ENCODE measurements around the gene SETD1B. TPM values are rescaled to one million over a fixed set of nuclear protein-coding genes. Genes with fewer than 3 reads are reported as not detected.
A peak's percentile ranks its signal among the peaks of the same experiment; 100 is the strongest.

The SETD1B gene
- total RNA-seq, 1 donor = 5.0 TPM

DNA sequence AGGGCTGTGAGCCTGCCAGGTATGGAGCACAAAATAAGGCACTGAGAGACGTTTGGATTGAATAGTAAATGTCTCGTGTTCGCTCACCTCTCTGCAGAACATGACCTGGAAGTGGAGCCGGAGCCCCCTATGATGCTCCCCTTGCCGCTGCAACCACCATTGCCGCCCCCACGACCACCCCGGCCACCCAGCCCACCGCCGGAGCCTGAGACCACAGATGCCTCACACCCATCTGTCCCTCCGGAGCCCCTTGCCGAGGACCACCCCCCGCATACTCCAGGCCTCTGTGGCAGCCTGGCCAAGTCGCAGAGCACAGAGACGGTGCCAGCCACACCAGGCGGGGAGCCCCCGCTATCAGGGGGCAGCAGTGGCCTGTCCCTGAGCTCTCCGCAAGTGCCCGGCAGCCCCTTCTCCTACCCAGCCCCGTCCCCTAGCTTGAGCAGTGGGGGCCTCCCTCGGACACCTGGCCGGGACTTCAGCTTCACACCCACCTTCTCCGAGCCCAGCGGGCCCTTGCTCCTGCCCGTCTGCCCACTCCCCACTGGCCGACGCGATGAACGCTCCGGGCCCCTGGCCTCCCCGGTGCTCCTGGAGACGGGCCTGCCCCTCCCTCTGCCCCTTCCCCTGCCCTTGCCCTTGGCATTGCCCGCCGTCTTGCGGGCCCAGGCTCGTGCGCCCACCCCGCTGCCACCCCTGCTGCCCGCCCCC, 18.7 kb downstream of the SETD1B start:
- no peak for DNase-seq (ENCODE audit: low read depth)
- TF ChIP-seq, protein P1, sequence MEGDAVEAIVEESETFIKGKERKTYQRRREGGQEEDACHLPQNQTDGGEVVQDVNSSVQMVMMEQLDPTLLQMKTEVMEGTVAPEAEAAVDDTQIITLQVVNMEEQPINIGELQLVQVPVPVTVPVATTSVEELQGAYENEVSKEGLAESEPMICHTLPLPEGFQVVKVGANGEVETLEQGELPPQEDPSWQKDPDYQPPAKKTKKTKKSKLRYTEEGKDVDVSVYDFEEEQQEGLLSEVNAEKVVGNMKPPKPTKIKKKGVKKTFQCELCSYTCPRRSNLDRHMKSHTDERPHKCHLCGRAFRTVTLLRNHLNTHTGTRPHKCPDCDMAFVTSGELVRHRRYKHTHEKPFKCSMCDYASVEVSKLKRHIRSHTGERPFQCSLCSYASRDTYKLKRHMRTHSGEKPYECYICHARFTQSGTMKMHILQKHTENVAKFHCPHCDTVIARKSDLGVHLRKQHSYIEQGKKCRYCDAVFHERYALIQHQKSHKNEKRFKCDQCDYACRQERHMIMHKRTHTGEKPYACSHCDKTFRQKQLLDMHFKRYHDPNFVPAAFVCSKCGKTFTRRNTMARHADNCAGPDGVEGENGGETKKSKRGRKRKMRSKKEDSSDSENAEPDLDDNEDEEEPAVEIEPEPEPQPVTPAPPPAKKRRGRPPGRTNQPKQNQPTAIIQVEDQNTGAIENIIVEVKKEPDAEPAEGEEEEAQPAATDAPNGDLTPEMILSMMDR (IDR thresholded peaks at IDR 0.05; ENCODE audit: insufficient read depth, low read length) = no peak
- no peak overlapping the region for H3K4me3 ChIP-seq (ENCODE audit: low read depth, low read length)

DNA sequence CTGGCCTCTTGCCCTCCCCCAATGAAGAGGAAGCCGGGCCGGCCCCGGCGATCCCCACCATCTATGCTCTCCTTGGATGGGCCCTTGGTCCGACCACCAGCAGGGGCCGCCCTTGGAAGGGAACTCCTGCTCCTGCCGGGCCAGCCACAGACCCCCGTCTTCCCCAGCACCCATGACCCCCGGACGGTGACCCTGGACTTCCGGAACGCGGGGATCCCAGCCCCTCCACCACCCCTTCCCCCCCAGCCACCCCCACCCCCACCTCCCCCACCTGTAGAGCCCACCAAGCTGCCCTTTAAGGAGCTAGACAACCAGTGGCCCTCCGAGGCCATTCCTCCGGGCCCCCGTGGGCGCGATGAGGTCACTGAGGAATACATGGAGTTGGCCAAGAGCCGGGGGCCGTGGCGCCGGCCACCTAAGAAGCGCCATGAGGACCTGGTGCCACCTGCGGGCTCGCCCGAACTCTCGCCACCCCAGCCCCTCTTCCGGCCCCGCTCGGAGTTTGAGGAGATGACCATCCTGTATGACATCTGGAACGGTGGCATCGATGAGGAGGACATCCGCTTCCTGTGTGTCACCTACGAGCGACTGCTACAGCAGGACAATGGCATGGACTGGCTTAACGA, 19.4 kb downstream of the SETD1B start:
- no peak for DNase-seq (ENCODE audit: low read depth)
- TF ChIP-seq, protein P1 (IDR thresholded peaks at IDR 0.05; ENCODE audit: insufficient read depth, low read length) = peak; percentile 15

DNA sequence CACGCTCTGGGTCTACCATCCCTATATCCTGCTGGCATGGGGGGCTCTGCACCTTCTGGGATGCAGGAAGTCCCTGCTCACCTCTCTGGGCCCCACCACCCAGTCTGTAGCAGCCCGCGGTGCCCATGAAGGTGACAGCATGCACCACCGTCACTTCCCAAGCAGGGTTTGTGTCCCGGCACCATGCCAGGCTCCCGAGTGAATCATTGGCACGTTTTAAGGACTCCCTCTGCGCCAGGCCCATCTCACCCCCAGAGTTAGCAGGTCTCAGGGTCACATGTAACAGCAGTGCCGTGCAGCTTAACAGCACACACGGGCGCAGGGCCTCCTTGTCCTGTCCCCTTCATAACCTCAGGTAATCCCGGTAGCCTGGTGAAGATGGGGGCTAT, 19.9 kb downstream of the SETD1B start:
- TF ChIP-seq, protein P1 (IDR thresholded peaks at IDR 0.05; ENCODE audit: insufficient read depth, low read length) = no peak
- H3K4me3 ChIP-seq (ENCODE audit: low read depth, low read length) = no peak overlapping the region
- no peak for DNase-seq (ENCODE audit: low read depth)

More for the DNA sequence above, 19.4 kb downstream of the SETD1B start:
- no peak overlapping the region for H3K4me3 ChIP-seq (ENCODE audit: low read depth, low read length)

DNA sequence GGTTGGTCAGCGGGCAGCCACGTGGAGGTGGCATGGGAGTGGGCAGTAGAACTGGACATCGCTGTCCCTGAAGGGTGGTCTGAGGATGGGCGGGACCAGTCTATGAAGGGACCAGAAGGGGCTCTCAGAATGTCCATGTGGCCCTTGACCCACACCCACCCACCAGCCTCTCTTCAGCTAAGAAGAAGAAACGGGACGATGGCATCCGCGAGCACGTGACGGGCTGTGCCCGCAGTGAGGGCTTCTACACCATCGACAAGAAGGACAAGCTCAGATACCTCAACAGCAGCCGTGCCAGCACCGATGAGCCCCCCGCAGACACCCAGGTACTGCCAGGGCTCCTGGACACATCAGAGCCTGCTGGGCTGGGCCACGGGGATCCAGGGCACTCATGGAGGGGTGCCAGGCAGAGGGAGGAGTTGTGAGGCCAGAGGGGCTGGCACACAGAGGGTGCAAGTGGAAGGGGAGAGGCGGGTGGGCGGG, 21.3 kb downstream of the SETD1B start:
- H3K4me3 ChIP-seq (ENCODE audit: low read depth, low read length) = no peak overlapping the region
- DNase-seq (ENCODE audit: low read depth) = no peak
- TF ChIP-seq, protein P1 (IDR thresholded peaks at IDR 0.05; ENCODE audit: insufficient read depth, low read length) = no peak

DNA sequence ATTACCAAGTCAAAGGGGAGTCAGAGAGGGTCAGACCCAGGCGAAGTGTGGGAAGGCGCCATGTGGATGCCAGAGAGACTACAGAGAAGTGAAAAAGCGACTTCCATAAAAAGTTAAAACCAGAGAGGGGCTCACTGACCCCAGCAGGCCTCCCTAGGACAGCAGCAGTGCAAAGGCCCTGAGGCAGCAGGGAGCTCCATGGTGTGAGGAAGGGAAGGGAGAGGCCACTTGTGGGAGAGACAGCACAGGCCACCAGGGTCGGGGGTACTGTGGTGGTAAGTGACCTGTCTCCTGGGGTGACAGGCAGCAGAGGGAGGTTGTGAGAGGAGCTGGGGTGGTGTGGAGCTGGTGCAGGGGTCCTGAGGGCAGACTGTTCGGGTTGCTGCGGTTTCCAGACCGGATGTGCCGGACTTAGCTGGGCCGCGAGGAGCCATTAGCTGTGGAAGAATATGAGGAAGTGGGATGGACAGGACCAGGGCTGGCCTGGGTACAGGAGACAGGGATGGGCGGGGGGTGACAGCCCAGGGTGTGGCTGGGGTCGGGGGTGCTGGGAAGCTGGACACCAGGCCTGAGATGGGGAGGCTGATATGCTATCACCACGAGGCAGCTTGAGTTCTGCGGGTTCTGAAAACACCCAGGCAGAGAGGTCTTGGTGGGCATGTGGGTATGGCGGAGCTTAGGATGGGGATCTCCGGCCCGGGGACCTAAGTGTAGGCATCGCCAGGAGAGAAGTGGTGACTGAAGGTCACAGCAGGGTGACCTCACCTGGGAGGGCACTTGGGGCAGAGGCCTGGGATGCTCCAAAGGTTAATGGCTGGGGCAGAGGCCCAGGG, 22.7 kb downstream of the SETD1B start:
- no peak overlapping the region for H3K4me3 ChIP-seq (ENCODE audit: low read depth, low read length)
- DNase-seq (ENCODE audit: low read depth) = no peak
- TF ChIP-seq, protein P1 (IDR thresholded peaks at IDR 0.05; ENCODE audit: insufficient read depth, low read length) = no peak

DNA sequence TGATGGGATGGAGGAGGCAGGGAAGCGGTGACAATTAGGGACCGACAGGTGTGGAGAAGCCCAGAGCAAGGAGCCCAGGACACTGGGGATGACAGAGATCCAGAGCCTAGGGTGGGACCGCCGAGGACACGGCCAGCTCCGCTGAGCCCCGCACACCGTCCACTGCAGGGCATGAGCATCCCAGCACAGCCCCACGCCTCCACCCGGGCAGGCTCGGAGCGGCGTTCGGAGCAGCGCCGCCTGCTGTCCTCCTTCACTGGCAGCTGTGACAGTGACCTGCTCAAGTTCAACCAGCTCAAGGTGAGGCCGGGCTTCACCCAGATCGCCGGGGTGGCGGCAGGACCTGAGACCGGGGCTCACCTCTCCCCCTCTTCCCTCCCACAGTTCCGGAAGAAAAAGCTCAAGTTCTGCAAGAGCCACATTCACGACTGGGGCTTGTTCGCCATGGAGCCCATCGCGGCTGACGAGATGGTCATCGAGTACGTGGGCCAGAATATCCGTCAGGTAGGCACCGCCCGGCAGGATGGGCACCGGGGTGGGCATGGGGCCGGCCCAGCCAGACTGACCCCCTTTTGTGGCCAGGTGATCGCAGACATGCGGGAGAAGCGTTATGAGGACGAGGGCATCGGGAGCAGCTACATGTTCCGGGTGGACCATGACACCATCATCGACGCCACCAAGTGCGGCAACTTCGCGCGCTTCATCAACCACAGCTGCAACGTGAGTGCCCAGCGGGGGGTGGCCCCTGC, 23.7 kb downstream of the SETD1B start:
- no peak for DNase-seq (ENCODE audit: low read depth)
- H3K4me3 ChIP-seq (ENCODE audit: low read depth, low read length) = no peak overlapping the region
- TF ChIP-seq, protein P1 (IDR thresholded peaks at IDR 0.05; ENCODE audit: insufficient read depth, low read length) = no peak

All from fibroblast of the aortic adventitia (primary cell).